Measurements from ENCODE around the gene LBR.

Gene LBR

DNA sequence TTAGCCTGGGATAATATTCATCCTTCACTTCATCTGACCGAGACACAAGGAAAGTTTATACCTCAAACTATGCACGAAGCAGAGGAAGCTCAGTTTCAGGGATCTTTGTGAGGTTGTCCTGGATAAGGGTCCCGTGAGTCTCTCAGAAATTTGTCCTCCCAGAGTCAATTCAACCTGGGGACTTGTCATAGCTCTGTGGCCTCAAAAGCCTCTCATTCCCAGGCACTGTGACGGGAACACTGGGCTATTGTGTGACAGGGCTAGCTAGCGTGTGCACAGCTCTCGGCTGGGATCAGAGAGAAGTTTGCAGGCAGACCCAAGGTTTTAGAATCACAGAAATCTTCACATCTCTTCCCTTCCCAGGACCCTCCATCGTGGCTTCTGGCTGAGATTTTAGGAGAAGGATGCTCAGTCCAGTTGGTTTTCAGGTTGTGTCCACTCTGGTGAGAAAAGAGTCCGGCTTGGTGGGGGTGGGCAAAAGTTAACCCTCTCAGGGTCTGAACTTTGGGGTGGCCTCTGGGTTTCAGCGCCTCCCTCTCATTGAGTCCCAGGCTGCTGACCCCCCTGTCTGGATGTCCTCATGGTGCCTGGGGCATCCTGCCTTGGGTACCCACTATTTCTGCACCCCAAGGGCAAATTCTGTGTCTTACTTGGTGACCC is 20.4 kb upstream of the LBR start:
- no peak overlapping the region for H3K4me3 ChIP-seq (ENCODE audit: low read depth, low read length)
- H3K27ac ChIP-seq: no peak overlapping the region
- in situ Hi-C loops (cut with HindIII; ENCODE audit: low pct_ligation_motif_present, low sequenced_read_pairs): no loop called here
- H3K36me3 ChIP-seq (replicated peaks): no peaks in the 10 kb centered on the region
- TF ChIP-seq CTCF (IDR thresholded peaks at IDR 0.05; ENCODE audit: low read depth, low read length, missing control alignments): no peak
- DNase-seq: no peak
- H3K27me3 ChIP-seq (replicated peaks): no peaks in the 10 kb centered on the region

DNA sequence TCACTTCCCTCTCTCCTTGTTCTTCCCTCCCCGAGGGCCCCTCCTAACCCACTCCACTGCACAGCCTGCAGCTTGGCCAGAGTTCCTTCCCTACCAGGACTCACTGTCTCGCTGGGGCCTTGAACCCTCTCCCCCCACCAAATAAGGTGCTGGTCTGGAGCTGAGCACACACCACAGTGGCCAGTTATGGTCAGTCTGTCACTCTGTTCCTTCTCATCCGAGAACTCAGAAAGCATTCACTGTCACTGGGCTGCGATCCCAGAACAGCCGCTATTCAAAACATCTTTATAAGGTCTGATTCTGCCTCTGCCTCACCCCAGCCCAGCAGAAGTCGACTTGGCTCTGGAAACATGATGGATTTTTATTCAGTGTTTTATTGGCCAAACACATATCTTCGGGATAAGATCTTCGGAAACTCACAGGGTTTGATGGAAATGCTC is 19.8 kb upstream of the LBR start:
- Histone ChIP-seq H3K4me3 (ENCODE audit: low read depth, low read length) (no peak overlapping the region), H3K27me3 (replicated peaks) (no peaks in the 10 kb centered on the region), H3K36me3 (replicated peaks) (no peaks in the 10 kb centered on the region), H3K27ac (no peak overlapping the region)
- in situ Hi-C loops (cut with HindIII; ENCODE audit: low pct_ligation_motif_present, low sequenced_read_pairs): no loop called here
- TF ChIP-seq CTCF (IDR thresholded peaks at IDR 0.05; ENCODE audit: low read depth, low read length, missing control alignments): no peak
- DNase-seq: no peak

DNA sequence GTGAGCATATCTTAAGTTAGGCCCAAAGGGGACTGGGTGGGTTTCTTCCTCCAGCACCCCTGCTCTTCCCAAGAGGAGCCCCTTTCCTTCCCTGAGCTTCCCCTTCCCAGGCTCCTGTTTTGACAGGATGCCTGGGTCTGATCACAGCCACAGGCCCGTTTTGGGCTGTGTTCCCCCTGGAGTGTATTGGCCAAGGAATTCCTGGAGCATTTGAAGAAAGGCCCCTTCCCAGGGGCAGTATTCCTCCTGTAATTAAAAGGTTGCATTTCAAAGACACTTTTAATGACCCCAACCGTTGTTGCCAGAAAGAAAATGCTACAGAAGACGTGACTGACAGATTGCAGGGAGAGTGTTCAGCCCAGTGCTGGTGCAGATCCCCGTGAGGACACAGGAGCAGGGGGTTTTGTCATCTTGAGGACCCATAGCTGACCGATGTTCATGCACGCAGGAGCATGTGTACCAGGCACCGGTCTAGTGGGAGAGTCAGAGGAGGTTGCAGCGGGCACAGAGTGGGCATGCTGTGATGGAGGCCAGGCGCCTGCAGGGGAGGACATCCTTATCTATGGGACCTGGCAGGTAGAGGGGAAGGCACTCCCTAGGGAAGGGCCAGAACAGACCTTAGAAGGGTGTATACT is 19.3 kb upstream of the LBR start:
- Histone ChIP-seq H3K4me3 (ENCODE audit: low read depth, low read length) (no peak overlapping the region), H3K36me3 (replicated peaks) (no peaks in the 10 kb centered on the region), H3K27ac (no peak overlapping the region), H3K27me3 (replicated peaks) (no peaks in the 10 kb centered on the region)
- no peak for TF ChIP-seq CTCF (IDR thresholded peaks at IDR 0.05; ENCODE audit: low read depth, low read length, missing control alignments)
- DNase-seq: no peak
- in situ Hi-C loops (cut with HindIII; ENCODE audit: low pct_ligation_motif_present, low sequenced_read_pairs): no loop called here

DNA sequence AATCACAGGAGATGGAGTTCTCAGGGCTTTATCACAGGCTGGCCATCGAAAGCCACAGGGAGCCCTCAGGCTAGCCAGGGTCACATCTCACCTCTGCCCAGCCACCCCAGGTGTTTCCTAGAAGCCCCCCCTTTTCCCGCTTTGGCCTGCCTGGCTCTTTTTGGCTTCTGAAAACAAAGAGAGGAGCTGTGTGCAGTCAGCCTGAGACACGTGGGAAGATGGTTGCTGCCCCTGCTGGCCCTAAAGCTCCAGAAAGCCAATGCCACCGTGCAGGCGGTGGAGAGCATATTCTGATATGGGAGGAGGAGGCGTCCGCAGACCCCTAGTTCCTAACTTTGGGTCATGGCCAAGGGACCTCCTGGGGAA is 18.7 kb upstream of the LBR start:
- TF ChIP-seq CTCF (IDR thresholded peaks at IDR 0.05; ENCODE audit: low read depth, low read length, missing control alignments): no peak
- in situ Hi-C loops (cut with HindIII; ENCODE audit: low pct_ligation_motif_present, low sequenced_read_pairs): no loop called here
- no peak overlapping the region for H3K4me3 ChIP-seq (ENCODE audit: low read depth, low read length)
- H3K27ac ChIP-seq: no peak overlapping the region
- H3K27me3 ChIP-seq (replicated peaks): no peaks in the 10 kb centered on the region
- no peaks in the 10 kb centered on the region for H3K36me3 ChIP-seq (replicated peaks)
- no peak for DNase-seq

DNA sequence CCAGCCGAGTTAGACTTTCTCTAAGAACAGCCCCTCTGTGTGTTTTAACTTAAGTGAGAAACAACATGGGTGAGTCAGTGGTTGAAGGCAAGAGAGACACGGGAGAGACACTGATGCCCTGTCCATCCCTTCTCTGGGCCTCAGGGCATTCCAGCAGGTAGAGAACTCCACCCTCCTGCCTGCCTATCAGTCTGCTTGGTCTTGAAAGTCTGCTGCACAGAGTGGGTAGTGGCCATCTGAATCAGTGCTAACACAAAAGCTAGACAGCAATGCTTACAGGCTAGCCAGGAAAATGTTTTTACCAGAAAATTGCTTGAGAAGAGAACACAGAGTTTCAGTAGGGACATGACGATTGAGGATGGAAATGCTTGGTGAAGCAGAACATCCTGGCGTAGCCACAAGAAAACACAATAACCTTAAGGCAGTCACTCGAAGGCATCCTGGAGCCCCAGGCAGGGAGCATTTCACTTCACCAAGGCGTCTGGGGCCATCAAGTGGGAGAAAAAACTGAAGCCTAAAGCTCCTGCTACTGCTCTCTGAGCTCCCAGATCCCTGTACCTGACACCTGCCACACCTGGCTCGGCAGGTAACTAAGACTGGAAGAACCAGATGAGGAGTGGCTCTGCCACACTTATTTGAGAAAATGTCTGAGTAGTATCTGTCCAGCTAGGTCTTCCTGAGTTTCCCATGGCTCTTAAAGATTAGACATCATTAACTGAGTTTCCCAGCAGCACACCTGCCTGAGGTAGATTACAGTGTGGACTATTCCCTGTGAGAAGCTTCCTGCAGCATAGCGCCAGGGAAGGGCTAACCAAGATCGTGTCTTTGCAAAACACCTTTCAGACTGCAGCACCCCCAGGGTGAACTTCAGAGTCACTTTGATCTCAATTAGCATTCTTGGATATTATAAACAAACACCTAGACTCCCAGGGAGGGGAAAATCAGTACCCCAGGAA is 18.1 kb upstream of the LBR start:
- no peaks in the 10 kb centered on the region for H3K36me3 ChIP-seq (replicated peaks)
- H3K27ac ChIP-seq: peak overlapping the region; percentile 16
- in situ Hi-C loops (cut with HindIII; ENCODE audit: low pct_ligation_motif_present, low sequenced_read_pairs): no loop called here
- no peak for TF ChIP-seq CTCF (IDR thresholded peaks at IDR 0.05; ENCODE audit: low read depth, low read length, missing control alignments)
- no peak for DNase-seq
- no peak overlapping the region for H3K4me3 ChIP-seq (ENCODE audit: low read depth, low read length)
- no peaks in the 10 kb centered on the region for H3K27me3 ChIP-seq (replicated peaks)
